Measurements from ENCODE around the gene DTYMK.

The DTYMK gene, protein sequence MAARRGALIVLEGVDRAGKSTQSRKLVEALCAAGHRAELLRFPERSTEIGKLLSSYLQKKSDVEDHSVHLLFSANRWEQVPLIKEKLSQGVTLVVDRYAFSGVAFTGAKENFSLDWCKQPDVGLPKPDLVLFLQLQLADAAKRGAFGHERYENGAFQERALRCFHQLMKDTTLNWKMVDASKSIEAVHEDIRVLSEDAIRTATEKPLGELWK

DNA sequence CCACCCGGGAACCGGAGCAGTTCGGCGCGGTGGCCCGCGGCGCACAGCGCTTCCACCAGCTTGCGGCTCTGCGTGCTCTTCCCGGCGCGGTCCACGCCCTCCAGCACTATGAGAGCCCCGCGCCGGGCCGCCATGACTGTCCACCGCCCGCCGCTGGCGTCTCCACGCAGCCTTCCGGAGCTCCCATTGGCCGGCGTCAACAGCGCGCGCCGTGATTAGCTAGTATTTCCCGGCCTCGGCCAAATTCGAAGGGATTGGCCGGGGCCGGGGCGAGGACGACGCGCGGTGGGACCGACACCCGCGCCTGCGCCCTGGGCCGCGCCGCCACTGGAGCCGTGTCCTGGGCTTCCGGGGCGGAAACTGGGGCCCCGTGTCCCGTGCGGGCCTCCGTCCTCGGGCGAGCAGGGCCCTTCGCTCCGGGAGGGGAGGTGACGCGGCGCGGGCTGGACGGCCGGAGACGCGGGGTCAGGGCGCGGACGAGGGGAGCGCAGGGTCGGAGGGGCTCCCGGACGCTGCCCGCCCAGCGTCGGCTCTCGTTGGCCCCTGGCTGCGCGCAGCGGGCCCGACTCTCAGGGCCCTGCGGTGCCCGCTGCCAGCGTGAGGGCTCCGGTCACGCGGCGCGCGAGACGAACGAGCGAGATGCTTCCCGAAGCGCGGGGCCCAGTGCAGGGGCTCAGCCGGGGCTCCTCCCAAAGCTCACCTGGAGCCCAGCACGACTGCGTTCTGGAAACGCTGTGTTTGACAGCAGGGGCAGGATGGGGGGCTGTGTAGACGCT, at the start of gene DTYMK:
Gene DTYMK (minus strand): TSS at position 166 of the 776 bp plus-strand sequence. CDS start 32 bp downstream, at position 134.
- peak; percentile 91 for DNase-seq (ENCODE audit: low read depth)

DNA sequence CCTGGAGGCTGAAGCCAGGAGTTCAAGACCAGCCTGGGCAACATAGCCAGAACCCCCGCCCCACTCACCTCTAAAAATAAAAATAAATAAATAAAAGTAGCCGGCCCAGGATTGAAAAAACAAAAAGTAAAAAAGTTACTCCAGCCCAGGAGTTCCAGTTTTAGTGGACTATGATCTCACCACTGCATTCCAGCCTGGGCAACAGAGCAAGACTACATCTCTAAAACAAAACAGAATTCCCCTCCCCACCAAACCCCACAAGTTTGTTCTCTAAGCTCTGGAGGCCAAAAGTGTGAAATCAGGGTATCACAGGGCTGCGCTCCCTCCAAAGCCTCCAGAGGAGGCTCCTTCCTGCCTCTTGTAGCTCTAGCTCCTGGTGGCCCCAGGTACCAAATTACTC, 49.5 kb upstream of the DTYMK start:
- no peak for DNase-seq (ENCODE audit: low read depth)

DNA sequence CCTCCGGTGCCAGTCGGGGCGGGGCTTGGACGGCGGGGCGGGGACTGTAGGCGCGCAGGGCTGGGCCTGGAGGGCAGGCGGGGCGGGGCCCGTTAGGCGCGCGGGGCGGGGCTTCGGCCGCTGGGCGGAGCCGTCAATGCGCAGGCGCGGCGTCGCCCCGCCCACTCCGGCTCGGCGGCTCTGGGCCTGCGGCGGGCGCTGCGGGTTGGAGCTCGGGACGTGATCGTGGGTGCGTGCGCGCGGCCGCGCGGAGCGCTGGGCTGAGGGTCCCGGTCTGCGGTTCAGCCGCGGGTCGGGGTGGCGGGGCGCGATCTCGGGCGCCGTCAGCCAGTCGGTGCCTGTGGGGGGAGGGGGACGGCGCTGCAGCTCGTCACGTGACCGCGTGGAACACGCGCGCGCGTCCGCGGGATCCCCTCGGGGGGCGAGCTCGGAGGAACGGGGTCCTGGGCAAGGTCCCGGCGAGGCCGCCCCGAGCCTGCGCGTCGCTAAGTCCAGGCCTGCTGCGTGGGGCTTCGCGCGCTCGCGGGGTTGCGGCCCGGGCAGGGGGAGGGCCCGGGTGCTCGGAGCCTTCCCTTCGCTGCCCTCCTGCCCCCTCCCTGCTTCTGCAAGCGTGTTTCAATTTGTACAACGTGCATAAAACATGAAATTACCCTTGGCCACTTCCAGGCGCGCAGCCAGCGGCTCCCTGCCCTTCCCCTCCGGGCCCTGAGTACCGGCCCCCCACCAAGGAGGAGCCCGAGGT, 48.0 kb upstream of the DTYMK start, which contains the start of gene D2HGDH:
Gene D2HGDH (plus strand): TSS at position 164 of the 742 bp plus-strand sequence. CDS start 595 bp downstream, outside the sequence.
- peak; percentile 65 for DNase-seq (ENCODE audit: low read depth)

DNA sequence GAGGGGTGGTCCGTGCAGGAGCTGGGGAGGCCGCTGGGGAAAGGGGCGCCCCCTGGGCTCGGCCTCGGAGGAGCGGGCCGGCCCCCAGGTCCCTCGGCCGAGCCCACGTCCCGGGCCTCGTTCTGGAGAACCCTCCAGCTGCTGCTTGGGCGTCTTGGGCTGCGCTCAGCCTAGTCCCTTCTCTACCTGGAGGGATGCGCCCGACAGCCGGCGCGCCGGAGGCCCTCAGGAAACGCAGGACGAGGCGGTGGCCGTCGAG, 47.5 kb upstream of the DTYMK start:
- DNase-seq (ENCODE audit: low read depth) = no peak

DNA sequence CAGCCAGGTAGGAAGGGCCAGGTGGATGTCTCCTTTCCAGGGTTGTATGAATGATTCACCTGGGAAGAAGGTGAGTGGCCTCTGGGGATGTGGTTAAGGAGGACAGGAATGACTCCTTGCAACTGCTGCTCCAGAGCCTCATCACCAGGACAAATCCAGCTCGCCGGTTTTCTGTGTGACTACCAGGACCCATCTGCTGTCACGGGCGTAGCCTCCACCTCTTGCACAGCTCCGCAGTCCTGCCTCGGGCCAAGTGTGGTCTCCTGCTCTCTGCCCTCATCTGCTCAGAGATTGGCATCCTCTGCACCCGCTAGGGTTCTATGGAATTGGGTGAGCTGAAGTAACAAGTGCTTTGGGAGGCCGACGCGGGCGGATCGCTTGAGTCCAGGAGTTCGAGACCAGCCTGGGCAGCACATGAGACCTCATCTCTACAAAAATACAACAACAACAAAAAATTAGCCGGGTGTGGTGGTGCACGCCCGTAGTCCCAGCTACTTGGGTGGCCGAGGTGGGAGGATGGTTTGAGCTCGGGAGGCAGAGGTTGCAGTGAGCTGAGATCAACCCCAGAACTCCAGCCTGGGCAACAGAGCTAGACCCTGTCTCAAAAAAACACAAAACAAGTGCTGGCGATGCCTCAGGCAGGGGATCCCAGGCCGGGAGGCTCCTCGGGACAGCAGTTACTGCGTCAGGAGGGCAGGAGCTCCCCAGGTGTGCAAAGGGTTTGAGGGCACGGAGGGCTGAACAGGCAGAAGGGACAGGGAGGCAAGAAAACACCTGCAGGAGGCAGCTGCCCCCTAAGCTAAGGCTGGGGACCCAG, 47.0 kb upstream of the DTYMK start:
- DNase-seq (ENCODE audit: low read depth) = no peak

DNA sequence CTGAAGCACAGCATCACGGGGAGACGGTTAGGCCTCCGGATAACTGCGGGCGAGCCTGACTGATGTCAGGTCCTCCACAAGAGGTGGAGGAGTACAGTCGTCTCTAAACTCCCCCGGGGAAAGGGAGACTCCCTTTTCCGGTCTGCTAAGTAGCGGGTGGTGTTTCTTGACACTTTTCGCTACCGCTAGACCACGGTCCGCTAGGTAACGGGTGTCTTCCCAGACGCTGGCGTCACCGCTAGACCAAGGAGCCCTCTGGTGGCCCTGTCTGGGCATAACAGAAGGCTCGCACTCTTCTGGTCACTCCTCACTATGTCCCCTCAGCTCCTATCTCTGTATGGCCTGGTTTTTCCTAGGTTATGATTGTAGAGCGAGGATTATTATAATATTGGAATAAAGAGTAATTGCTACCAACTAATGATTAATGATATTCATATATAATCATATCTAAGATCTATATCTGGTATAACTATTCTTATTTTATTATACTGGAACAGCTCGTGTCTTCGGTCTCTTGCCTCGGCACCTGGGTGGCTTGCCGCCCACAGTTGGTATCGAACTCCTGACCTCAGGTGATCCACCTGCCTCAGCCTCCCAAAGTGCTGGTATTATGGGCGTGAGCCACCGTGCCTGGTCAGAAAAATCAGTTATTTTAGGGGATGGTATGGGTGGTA, 46.0 kb upstream of the DTYMK start:
- DNase-seq (ENCODE audit: low read depth) = peak; percentile 57

DNA sequence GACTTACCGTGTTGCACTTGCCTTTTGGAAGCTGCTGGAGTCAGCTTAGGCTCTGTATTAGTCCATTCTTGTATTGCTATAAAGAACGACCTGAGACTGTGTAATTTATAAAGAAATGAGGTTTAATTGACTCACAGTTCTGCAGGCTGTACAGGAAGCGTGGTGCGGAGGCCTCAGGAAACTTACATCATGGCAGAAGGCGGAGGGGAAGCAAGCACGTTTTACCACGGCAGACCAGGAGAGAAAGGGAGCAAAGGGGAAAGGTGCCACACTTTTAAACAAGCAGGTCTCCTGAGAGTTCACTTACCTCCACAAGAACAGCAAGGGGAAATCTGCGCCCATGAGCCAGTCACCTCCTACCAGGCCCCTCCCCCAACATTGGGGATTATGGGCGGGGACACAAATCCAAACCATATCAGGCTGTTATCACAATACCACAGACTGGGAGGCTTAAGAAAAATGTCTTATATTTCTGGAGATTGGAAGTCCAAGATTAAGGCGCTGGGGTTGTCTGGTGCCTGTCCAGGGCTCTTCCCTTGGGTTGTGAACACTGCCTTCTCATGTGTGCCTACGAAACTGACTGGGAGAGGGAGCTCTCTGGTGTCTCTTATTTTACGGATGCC, 44.2 kb upstream of the DTYMK start:
- peak; percentile 13 for DNase-seq (ENCODE audit: low read depth)

DNA sequence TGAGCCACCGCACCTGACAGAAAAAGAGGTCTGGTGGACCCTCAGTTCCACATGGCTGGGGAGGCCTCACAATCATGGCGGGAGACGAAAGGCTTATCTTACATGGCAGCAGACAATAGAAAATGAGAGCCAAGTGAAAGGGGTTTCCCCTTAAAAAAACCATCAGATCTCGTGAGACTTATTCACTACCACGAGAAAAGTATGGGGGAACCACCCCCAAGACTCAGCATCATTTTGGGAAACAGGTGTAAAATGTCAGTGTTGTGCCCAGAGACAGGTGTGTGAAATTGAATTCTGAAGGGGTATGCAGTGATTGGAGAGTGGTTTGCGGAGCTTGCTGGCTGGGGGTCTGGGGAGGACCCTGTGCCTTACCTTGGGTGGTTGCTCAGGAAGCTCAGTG, 43.3 kb upstream of the DTYMK start:
- no peak for DNase-seq (ENCODE audit: low read depth)

DNA sequence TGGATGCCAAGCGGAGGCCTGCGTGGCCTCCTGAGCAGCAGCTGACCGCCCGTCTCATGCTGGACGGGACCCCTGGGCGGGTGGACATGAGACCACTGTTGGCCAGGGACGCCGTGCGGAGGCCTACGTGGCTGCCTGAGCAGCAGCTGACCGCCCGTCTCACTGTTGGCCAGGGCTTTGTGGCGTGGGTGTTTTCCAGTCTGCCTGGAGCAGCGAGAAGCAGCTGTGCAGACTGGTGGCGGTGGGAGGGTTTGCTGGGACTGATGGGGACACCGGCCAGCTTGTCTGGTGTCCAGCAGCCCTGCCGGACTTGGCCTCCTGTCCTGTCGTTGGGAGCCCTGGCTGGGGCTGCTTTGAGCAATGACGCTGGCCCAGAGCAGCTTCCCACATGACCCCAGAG, 42.0 kb upstream of the DTYMK start:
- DNase-seq (ENCODE audit: low read depth) = no peak

DNA sequence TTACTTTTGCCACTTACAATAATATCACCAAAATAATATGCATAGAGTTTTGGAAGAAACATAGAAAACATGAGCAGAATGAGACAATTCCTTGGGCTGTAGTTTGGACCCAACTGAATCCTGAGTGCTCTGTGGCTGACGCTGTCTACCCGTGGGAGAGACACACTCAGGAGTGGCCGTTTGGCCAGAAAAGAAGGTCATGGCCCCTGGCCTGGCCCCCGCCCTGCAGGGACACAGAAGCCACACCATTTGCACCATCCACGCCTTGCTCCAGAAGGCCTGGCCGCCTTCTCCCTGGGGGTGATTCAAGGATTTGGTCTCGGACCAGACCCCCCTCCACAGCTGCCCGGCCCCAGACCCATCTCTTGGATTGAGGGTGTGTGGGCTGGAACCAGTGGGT, 41.4 kb upstream of the DTYMK start:
- DNase-seq (ENCODE audit: low read depth) = no peak

DNA sequence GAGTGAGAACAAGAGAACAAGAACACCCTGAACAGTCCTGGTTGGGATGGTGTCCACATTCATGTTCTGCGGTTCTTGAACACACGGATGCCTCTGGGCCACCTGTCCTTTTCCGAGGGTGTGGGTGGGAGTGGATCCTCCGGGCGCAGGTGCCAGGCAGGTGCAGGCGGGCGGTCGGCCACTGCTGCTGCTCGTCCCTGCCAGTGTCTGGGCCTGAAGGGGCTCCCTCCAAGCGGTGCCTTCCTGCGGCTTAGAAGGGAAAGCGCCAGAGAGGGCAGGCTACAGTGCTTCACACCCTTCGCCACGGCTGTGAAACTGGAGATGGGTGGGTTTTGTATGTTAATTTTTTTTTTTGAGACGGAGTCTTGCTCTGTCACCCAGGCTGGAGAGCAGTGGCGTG, 39.8 kb upstream of the DTYMK start:
- no peak for DNase-seq (ENCODE audit: low read depth)

DNA sequence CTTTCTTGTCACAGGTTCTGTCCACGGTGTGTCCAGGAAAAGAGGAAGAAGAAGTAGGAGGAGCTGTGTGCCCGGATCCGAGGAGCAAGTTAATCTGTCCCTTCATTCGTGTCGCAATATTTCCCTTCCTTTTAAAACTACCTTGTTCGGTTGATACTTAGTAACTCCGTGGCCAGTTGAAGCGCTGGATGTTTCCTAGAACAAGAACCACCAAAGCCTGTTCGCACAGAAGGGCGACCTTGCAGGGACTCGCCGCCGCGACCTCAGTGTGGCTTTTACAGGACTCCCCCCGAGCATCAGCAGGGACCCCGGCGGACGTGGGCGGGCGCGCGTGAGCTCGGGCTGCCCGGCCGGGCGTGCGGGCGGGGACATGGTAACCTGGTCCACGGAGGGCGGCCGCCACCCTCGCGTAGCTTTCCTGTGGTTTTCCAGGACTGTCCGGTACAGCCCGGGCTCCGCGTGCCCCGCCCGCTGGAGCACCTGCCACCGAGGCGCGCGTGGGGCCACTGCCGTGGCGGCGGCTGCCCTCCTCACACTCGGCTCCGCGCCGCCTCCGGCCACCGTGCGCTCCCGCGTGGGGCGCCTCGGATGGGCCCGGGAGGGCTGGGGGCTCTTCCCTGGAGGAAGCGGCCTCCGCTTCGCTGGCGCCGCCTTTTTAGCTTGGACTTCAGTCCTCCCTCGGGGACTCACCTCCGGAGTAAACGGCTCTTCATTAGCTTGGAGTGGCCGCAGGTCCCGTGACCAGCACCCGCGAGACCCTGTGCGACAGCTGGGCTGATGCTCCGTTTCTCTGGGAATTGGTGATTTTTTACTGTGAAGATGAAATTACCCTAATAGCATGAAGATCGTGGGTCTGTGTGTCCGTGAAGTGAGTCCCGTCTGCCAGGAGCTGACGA, 38.6 kb upstream of the DTYMK start:
- no peak for DNase-seq (ENCODE audit: low read depth)

DNA sequence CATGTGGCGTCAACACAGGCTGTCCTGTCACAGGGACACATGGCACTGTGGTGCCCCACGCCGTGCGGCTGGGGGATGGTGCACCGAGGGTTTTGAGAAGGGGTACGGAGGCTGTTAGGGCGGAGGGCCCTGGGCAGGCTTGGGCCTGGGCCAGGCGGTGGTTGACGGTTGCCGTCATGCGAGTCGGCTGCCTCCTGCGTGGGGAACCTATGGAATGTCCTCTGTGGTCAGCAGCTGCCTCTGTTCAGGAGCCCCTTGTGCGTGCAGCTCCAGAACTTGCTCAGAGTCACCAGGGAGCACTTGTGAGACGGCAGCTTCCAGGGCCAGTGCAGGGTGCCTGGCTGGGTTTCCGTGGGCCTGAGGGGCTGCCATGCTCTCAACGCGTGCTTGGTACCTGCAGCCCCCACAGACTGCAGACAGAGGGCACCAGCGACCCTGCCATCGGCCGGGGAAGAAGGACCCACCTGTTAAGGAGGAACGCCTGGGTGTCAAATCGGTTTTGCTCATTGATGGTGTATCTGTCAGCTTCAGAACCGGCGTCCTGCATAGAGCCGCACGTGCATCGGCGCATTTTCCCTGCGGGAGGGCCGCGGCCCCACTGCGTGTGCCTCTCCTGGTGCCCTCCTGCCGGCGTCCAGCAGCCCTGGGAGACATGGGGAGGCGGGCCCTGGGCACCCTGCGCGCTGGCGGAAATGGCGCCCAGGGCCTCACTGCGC, 37.8 kb upstream of the DTYMK start:
- DNase-seq (ENCODE audit: low read depth) = no peak

DNA sequence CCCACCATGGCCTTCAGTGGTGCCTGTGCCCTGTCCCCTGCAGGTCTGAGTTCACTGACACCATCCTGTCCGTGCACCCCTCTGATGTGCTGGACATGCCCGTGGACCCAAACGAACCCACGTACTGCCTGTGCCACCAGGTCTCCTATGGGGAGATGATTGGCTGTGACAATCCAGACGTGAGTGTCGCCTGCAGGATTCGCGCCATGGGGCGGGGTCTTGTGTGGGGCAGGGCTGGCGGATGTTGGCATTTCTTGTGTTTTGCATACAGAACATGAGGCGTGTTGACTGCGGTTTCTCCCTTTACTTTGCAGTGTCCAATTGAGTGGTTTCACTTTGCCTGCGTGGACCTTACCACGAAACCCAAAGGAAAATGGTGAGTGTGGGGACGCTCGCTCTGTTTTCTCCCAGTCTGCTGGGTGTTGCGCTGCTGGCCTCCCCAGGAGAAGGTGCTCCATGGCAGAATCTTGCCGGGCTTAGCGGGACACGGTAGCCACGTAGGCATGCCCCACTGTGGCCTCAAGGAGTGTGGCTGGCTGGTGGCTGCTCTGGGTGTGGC, 36.4 kb upstream of the DTYMK start:
- DNase-seq (ENCODE audit: low read depth) = no peak

DNA sequence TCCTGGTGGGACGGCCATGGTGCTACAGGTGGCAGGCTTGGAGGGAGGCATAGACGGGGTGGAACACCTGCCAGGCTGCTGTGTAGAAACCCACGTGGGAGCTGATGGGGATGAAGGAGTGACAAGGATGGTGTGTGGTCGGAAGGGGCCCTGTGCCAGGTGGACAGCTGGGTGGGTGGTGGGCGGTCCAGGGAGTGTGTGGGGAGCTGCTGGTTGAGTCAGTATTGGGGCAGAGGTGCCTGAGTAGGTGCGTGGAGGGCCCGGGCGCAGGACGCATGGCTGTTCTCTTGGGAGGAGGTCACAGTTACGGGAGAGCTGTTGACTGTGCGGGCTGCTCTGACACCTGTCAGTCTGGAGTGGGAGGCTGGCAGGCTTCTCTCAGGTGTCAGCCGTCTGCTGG, 35.2 kb upstream of the DTYMK start:
- no peak for DNase-seq (ENCODE audit: low read depth)

DNA sequence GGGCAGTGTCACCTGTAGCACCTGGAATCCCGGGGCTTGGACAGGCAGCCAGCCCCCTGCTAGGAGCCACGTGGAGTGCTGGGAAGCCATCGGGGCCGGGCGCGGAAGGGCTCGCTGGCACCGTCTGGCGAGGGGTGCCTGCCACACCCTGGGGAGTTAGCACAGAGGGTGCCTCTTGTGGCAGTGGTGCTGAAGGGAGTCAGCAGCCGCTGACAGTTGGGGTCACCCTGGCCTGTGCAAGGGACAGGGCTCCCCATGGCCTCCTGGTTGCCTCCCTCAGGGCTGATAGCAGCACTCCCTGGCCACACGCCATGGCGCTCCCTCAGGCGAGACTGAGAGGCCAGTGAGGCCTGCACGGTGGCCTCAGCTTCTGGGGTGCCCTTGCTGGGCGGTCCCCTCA, 33.9 kb upstream of the DTYMK start:
- no peak for DNase-seq (ENCODE audit: low read depth)

DNA sequence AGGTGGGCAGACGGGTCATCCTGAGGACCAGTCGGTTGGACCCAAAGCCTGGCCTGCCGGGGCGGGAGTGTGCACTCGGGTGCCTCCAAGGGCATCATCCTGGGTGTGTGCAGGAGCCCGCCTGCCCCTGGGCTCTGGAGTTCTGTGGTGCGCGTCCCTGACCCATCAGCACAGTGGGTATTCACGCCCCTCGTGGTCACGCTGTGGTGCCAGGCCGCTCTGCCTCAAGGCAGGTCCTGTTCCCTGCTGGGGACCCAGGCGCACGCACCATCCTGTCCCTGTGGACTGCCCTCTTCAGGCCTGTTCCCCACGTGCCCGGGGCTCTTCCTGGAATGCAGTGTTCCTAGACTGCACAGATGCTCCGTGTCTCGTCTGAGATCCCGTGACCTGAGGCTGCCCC, 33.5 kb upstream of the DTYMK start:
- DNase-seq (ENCODE audit: low read depth) = no peak

DNA sequence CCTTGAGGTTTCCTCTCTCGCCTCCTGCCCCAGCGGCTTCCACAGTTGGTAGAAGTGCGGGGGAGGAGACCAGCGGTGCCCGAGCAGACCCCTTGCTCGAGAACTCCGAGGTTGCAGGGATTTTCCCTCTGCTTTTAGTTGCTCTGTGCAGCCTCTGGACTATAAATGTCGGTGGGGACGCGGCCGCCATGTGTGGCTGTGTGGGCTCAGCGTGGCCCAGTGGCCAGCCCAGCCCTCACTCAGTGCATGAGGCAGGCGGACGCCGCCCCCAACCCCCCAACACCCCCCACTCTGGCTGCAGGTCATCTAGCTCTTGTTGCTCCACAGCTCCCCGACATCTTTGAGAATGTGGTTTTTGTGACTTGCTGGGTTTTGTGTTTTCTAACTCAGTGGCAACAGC, 32.5 kb upstream of the DTYMK start:
- no peak for DNase-seq (ENCODE audit: low read depth)

DNA sequence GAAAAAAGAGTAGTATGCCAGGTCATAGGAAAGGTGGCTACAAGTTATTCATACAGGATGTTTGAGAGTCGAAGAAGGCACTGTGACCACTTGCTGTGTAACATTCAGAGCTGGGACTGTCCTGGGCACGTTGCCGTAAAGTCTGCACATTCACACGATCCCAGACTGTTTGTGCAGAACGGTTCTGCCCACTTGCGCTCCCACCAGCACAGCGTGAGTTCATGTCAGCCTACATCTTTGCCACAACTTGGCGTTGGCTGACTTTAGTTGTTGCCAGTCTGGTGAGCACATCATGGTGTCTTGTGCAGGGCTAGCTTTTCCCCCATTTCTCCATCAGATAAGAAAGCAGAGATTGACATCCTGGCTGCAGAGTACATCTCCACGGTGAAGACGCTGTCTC, 22.3 kb upstream of the DTYMK start:
- no peak for DNase-seq (ENCODE audit: low read depth)
